Endothelial cell of umbilical vein (primary cell): ENCODE results near the gene SERINC2. TPM values are rescaled to one million over a fixed set of nuclear protein-coding genes. Genes with fewer than 3 reads are reported as not detected.

ENCODE experiments used
- BruUV-seq: library from RNA; stranded (reverse); fragments of 400-500 nt; replicated peaks from 2 replicates; lab custom pipeline; 2021; lab: Mats Ljungman, UMichigan
- CTCF ChIA-PET: fragments of 300-600, 350-600 bp; sonication (Branson Sonifier 250); formaldehyde crosslinking; loops from one replicate; lab custom pipeline; 2021; ENCODE audit warnings: antibody characterized with exemption, inconsistent platforms; lab: Charles Lee
- POLR2A ChIA-PET: fragments of 300-600, 350-600 bp; sonication (Branson Sonifier 250); formaldehyde crosslinking; loops from one replicate; lab custom pipeline; 2021; ENCODE audit warnings: antibody characterized with exemption, inconsistent platforms; lab: Charles Lee
- DNase-seq: peaks from one replicate; pipeline ENCODE4 v3.0.0-alpha.2; 2011; ENCODE audit warnings: low read depth, low spot score
- FAIRE-seq: peaks from 2 replicates; lab custom pipeline; 2011; peaks lifted over from hg19 to GRCh38; lab: Jason Lieb, UNC
- H2AFZ ChIP-seq: 2 replicates; pipeline ENCODE4 v1.6.0; 2012; ENCODE audit warnings: low read depth, low read length, control low read depth, inconsistent platforms
- H3K27ac ChIP-seq: 2 replicates; pipeline ENCODE4 v1.5.1; 2011; ENCODE audit warnings: low read depth, mild to moderate bottlenecking, control low read depth, low read length, moderate library complexity; ENCODE audit not compliant: insufficient read depth
- H3K27me3 ChIP-seq, 2 experiments: 2 replicates each; pipeline versions ENCODE4 v1.6.0 to v1.6.1; 2011; ENCODE audit warnings: low read length in 2 of 2, mixed read lengths in 1 of 2; ENCODE audit not compliant: control insufficient read depth in 2 of 2, insufficient read depth in 2 of 2
- H3K36me3 ChIP-seq, 2 experiments: 2 replicates in 1 of 2; 3 replicates in 1 of 2; pipeline ENCODE4 v1.5.1; 2011; ENCODE audit warnings: low read length in 2 of 2, mild to moderate bottlenecking in 1 of 2, moderate library complexity in 1 of 2; ENCODE audit not compliant: control insufficient read depth in 2 of 2, insufficient read depth in 2 of 2; ENCODE audit errors: extremely low read depth in 1 of 2
- H3K4me1 ChIP-seq: 3 replicates; pipeline ENCODE4 v1.5.1; 2011; ENCODE audit warnings: mild to moderate bottlenecking, low read length; ENCODE audit not compliant: control insufficient read depth, insufficient read depth; ENCODE audit errors: extremely low read depth
- H3K4me2 ChIP-seq: 2 replicates; pipeline ENCODE4 v1.6.1; 2011; ENCODE audit warnings: low read length, control low read depth, mixed read lengths; ENCODE audit not compliant: insufficient read depth
- H3K4me3 ChIP-seq, 3 experiments: fragments of 200-600 bp in 1 of 3; sonication (generic), shearing (Covaris generic) in 1 of 3; replicated peaks in 1 of 3; 2 replicates each; pipeline ENCODE4 v1.5.1; 2011 to 2016; ENCODE audit warnings: control low read depth in 3 of 3, low read length in 3 of 3, mild to moderate bottlenecking in 2 of 3, inconsistent platforms in 1 of 3, low read depth in 1 of 3, moderate library complexity in 1 of 3; ENCODE audit not compliant: insufficient read depth in 1 of 3
- H3K79me2 ChIP-seq: 2 replicates; pipeline ENCODE4 v1.6.0; 2012; ENCODE audit warnings: low read length, inconsistent platforms; ENCODE audit not compliant: control insufficient read depth, insufficient read depth
- H3K9ac ChIP-seq: replicated peaks from 2 replicates; pipeline ENCODE3; 2011; ENCODE audit warnings: low read length, control low read depth; ENCODE audit not compliant: insufficient read depth; ENCODE audit errors: extremely low read depth
- H3K9me1 ChIP-seq: replicated peaks from 3 replicates; pipeline ENCODE4 v1.6.0; 2011; ENCODE audit warnings: mild to moderate bottlenecking, low read length; ENCODE audit not compliant: control insufficient read depth, insufficient read depth; ENCODE audit errors: extremely low read depth
- H3K9me3 ChIP-seq: replicated peaks from 2 replicates; pipeline ENCODE4 v1.5.1; 2012; ENCODE audit warnings: low read length, inconsistent platforms; ENCODE audit not compliant: control insufficient read depth, insufficient read depth
- H4K20me1 ChIP-seq: replicated peaks from 2 replicates; pipeline ENCODE3; 2011; ENCODE audit warnings: mild to moderate bottlenecking, low read length; ENCODE audit not compliant: control insufficient read depth, insufficient read depth; ENCODE audit errors: extremely low read depth
- CTCF ChIP-seq, 2 donors: IDR thresholded peaks; 1 replicate in 1 of 2; 2 replicates in 1 of 2; pipeline ENCODE4 v1.5.1; 2011; ENCODE audit warnings: low read length in 2 of 2, mild to moderate bottlenecking in 2 of 2, moderate library complexity in 2 of 2, control low read depth in 1 of 2, inconsistent platforms in 1 of 2, low read depth in 1 of 2; ENCODE audit not compliant: insufficient read depth in 1 of 2; ENCODE audit errors: extremely low read depth in 1 of 2
- EZH2 ChIP-seq: IDR thresholded peaks from 2 replicates; pipeline ENCODE4 v1.6.1; 2012; ENCODE audit warnings: borderline replicate concordance, low read depth, mild to moderate bottlenecking, moderate library complexity, low read length, inconsistent platforms; ENCODE audit not compliant: severe bottlenecking
- FOS ChIP-seq: IDR thresholded peaks from 2 replicates; pipeline ENCODE4 v1.6.1; 2011; ENCODE audit warnings: mild to moderate bottlenecking, low read length, moderate library complexity, borderline replicate concordance; ENCODE audit not compliant: insufficient read depth
- GATA2 ChIP-seq: IDR thresholded peaks from 2 replicates; pipeline ENCODE4 v1.7.0; 2011; ENCODE audit warnings: low read depth, mild to moderate bottlenecking, moderate library complexity, mixed read lengths, low read length; ENCODE audit not compliant: insufficient read length, insufficient read depth
- JUN ChIP-seq: IDR thresholded peaks from 2 replicates; pipeline ENCODE4 v1.6.1; 2011; ENCODE audit warnings: borderline replicate concordance, low read depth; ENCODE audit not compliant: insufficient read length, insufficient read depth
- MAX ChIP-seq: IDR thresholded peaks from 2 replicates; pipeline ENCODE4 v1.6.1; 2011; ENCODE audit not compliant: insufficient read depth, insufficient read length
- MYC ChIP-seq: IDR thresholded peaks from one replicate; pipeline ENCODE4 v1.6.1; 2011; ENCODE audit warnings: mild to moderate bottlenecking, low read depth, low read length
- POLR2A ChIP-seq: IDR thresholded peaks from 2 replicates; pipeline ENCODE4 v1.6.1; 2012; ENCODE audit warnings: low read depth, mild to moderate bottlenecking, control low read depth, low read length
- POLR2AphosphoS5 ChIP-seq: IDR thresholded peaks from 2 replicates; pipeline ENCODE4 v1.6.1; 2012; ENCODE audit warnings: low read depth, mild to moderate bottlenecking, control low read depth, low read length, moderate library complexity; ENCODE audit not compliant: insufficient read depth
- dilution Hi-C: fragments of 300-500 bp; cut with MboI; formaldehyde crosslinking; loops from one replicate; pipeline ENCODE4 v1.15.0; 2019; ENCODE audit warnings: low sequenced_read_pairs; ENCODE audit not compliant: extremely low pct_ligation_motif_present
- intact Hi-C: fragments of 100-400 bp; cut with micrococcal nuclease; formaldehyde crosslinking; loops from one replicate; pipeline ENCODE4 v1.10.0; 2022
- polyA plus RNA-seq, 4 experiments: library from polyadenylated mRNA; depleted of rRNA in 3 of 4; stranded (reverse) in 3 of 4; unstranded in 1 of 4; fragments of >200 nt; gene quantifications; 2 replicates each; pipeline versions ENCODE4 v1.2.1 to v1.2.3, GENCODE V29; 2011 to 2012; ENCODE audit warnings: missing spikeins in 1 of 4
- total RNA-seq: library from RNA; stranded (reverse); gene quantifications from 2 replicates; pipeline ENCODE4 v1.2.3, GENCODE V29; 2021

Gene SERINC2
- total and polyA plus RNA-seq, 2 donors (not counting 3 experiments of a cell fraction or from before 2014, with no cell fraction given), result 19.4 to 34.6 TPM

- H4K20me1 ChIP-seq, result no peaks in the 10 kb centered on the region
- H3K9me3 ChIP-seq, result no peaks in the 10 kb centered on the region
- H3K79me2 ChIP-seq, result no peaks in the 10 kb centered on the region
- H3K9me1 ChIP-seq, result no peaks in the 10 kb centered on the region
- H3K4me1 ChIP-seq, result no peaks in the 10 kb centered on the region
- no peaks in the 10 kb centered on the region for H3K36me3 ChIP-seq
- no peak overlapping the region for H3K4me2 ChIP-seq
- no TSS peak for BruUV-seq
- POLR2A ChIA-PET, result no interaction called here
- FAIRE-seq (no peak), DNase-seq (no peak)
- H3K4me3 ChIP-seq, result no peak overlapping the region
- H3K9ac ChIP-seq, result no peak overlapping the region
- TF ChIP-seq POLR2A (no peak), GATA2 (no peak), POLR2AphosphoS5 (no peak), CTCF (IDR thresholded peaks at IDR 0.05; ENCODE audit: extremely low read depth in 1 of 2, insufficient read depth in 1 of 2, low read depth in 1 of 2, low read length in 2 of 2) (no peak), JUN (no peak), MAX (no peak), MYC (no peak), FOS (no peak), EZH2 (no peak)
- no peaks in the 10 kb centered on the region for H3K27me3 ChIP-seq
- CTCF ChIA-PET, result no interaction called here
- no peak overlapping the region for H2AFZ ChIP-seq
- no peak overlapping the region for H3K27ac ChIP-seq
- intact Hi-C loops, result no loop called here
- dilution Hi-C loops, result no loop called here
Measured at GRCh38 chr1:31432592-31433395, 19.8 kb downstream of the SERINC2 start.
